Esophagus (tissue), 2 donors: ENCODE measurements around the gene HLA-DQA2. TPM values are rescaled to one million over a fixed set of nuclear protein-coding genes. Genes with fewer than 3 reads are reported as not detected.
"Not testable (repeated sequence)": the region's sequence is repeated elsewhere in the genome, so short reads cannot be mapped to it uniquely, and the experiment has no call there.

ENCODE experiments used
- H3K27ac ChIP-seq, 2 donors: one replicate each; pipeline ENCODE4 v1.5.1; 2013; ENCODE audit warnings: low read depth in 2 of 2, mild to moderate bottlenecking in 2 of 2, inconsistent platforms in 1 of 2, low read length in 1 of 2, moderate library complexity in 1 of 2
- H3K27me3 ChIP-seq, 2 donors: one replicate each; pipeline ENCODE4 v1.6.1; 2013; ENCODE audit warnings: low read length in 2 of 2, control low read depth in 1 of 2, mild to moderate bottlenecking in 1 of 2; ENCODE audit not compliant: insufficient read depth in 2 of 2, control insufficient read depth in 1 of 2
- H3K36me3 ChIP-seq, 2 donors: one replicate each; pipeline ENCODE4 v1.6.1; 2013; ENCODE audit warnings: low read length in 1 of 2; ENCODE audit not compliant: control insufficient read depth in 2 of 2, insufficient read depth in 2 of 2
- H3K4me1 ChIP-seq, 2 donors: one replicate each; pipeline ENCODE4 v1.6.1; 2013; ENCODE audit warnings: low read length in 1 of 2; ENCODE audit not compliant: control insufficient read depth in 2 of 2, insufficient read depth in 2 of 2
- H3K4me3 ChIP-seq, 2 donors: one replicate each; pipeline ENCODE4 v1.5.1; 2013; ENCODE audit warnings: low read length in 2 of 2, mild to moderate bottlenecking in 2 of 2, low read depth in 1 of 2, moderate library complexity in 1 of 2
- H3K9me3 ChIP-seq, 2 donors: one replicate each; pipeline ENCODE4 v1.6.1; 2013; ENCODE audit warnings: mild to moderate bottlenecking in 2 of 2, low read depth in 1 of 2, low read length in 1 of 2, moderate library complexity in 1 of 2; ENCODE audit not compliant: control insufficient read depth in 2 of 2, insufficient read depth in 1 of 2
- WGBS, 2 donors: extraction: QIAGEN DNeasy Blood & Tissue Kit; methylation state at CpG; one replicate each; pipeline ENCODE4 v1.1.7; 2013; 5-methylcytosine and 5-hydroxymethylcytosine counted together
- polyA plus RNA-seq, 2 donors: library from polyadenylated mRNA; stranded (reverse); fragments of 200-250 nt; gene quantifications; one replicate each; pipeline ENCODE4 v1.2.3, GENCODE V29; 2013
- donor health status: healthy with polysubstance abuse.
- donor health status: Bipolar disorder and iron deficiency.

Gene HLA-DQA2
- under 1 TPM in 1 of 2 donors, not detected in 1; 0.24 TPM for polyA plus RNA-seq

- WGBS, 2 donors = 68 to 70% methylated on average over 7 of the region's 7 CpGs
- Histone ChIP-seq H3K9me3 (no peaks in the 10 kb centered on the region), H3K4me3 (no peak within 1 kb of the TSS), H3K27me3 (no peaks in the 10 kb centered on the region), H3K27ac (no peak within 1 kb of the TSS), H3K36me3 (no peaks in the 10 kb centered on the region), H3K4me1 (no peaks in the 10 kb centered on the region)
These were observed at the start of gene HLA-DQA2 for GRCh38 chr6:32741031-32741960. Gene HLA-DQA2 (plus strand): TSS chr6:32741391. CDS start chr6:32741444, 53 bp downstream.

DNA sequence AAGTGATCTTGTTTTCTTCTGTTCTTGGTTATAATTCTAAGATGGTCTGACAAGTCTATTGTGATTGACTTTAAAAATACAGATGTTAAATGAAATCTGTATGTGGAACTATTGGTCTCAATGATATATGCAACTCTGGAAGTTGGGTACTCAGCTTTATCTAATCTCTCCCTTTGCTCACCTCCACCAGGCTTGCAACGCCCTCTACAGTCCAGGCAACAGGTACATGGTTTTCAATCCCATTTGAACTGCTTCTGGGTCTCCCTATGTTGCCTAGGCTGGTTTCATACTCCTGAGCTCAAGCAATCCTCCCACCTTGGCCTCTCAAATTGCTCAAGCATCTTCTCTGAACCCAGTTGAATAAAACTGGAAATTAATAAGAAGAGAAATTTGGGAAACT, 49.2 kb upstream of the HLA-DQA2 start:
- 0 to 5% methylated on average over 1 of the region's 1 CpG for WGBS, 2 donors
- Histone ChIP-seq H3K36me3 (no peaks in the 10 kb centered on the region), H3K4me1 (no peaks in the 10 kb centered on the region), H3K27me3 (no peaks in the 10 kb centered on the region), H3K9me3 (no peaks in the 10 kb centered on the region), H3K4me3 (no peak overlapping the region), H3K27ac (no peak overlapping the region)

- WGBS, 2 donors = 85 to 86% methylated on average over 1 of the region's 1 CpG
- H3K9me3 ChIP-seq = no peaks in the 10 kb centered on the region
- H3K4me1 ChIP-seq = no peaks in the 10 kb centered on the region
- no peaks in the 10 kb centered on the region for H3K36me3 ChIP-seq
- no peak overlapping the region for H3K27ac ChIP-seq
- H3K27me3 ChIP-seq = no peaks in the 10 kb centered on the region
- H3K4me3 ChIP-seq = no peak overlapping the region
These were observed 44.2 kb upstream of the HLA-DQA2 start for GRCh38 chr6:32697031-32697430.

- Histone ChIP-seq H3K27me3 (peaks cover 0 to 2% of the 10 kb centered on the region in 2 donors), H3K4me3 (no peak overlapping the region), H3K4me1 (no peaks in the 10 kb centered on the region), H3K9me3 (peaks cover 0 to 2% of the 10 kb centered on the region in 2 donors), H3K27ac (no peak overlapping the region), H3K36me3 (no peaks in the 10 kb centered on the region)
- 17 to 24% methylated on average over 6 of the region's 6 CpGs for WGBS, 2 donors
These were observed 40.7 kb upstream of the HLA-DQA2 start for GRCh38 chr6:32700391-32701040.

- Histone ChIP-seq H3K4me1 (no peaks in the 10 kb centered on the region), H3K27me3 (peaks cover 0 to 2% of the 10 kb centered on the region in 2 donors), H3K4me3 (no peak overlapping the region), H3K9me3 (peaks cover 0 to 2% of the 10 kb centered on the region in 2 donors), H3K36me3 (no peaks in the 10 kb centered on the region), H3K27ac (no peak overlapping the region)
- WGBS, 2 donors = 56 to 58% methylated on average over 4 of the region's 4 CpGs
These were observed 37.8 kb upstream of the HLA-DQA2 start for GRCh38 chr6:32703347-32703746.

DNA sequence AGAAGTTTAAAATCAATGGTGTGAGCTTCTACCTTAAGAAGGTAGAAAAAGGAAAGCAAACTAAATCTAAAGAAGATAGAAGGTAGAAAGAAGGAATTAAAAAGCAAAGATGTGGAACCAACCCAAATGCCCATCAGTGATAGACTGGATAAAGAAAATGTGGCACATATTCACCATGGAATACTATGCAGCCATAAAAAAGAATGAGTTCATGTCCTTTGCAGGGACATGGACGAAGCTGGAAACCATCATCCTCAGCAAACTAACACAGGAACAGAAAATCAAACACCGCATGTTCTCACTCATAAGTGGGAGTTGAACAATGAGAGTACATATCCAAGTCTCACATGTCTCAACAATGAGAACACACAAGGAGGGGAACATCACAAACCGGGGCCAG, 36.0 kb upstream of the HLA-DQA2 start:
- H3K4me3 ChIP-seq, H3K27ac ChIP-seq, H3K27me3 ChIP-seq, H3K36me3 ChIP-seq, H3K4me1 ChIP-seq, H3K9me3 ChIP-seq: not testable (repeated sequence)
- WGBS, 2 donors = 84 to 86% methylated on average over 3 of the region's 3 CpGs

GRCh38 chr6:32709625-32710024, 31.6 kb upstream of the HLA-DQA2 start:
- no peak overlapping the region for H3K4me3 ChIP-seq
- peaks cover 0 to 3% of the 10 kb centered on the region in 2 donors for H3K27me3 ChIP-seq
- H3K27ac ChIP-seq = no peak overlapping the region
- peaks cover 0 to 2% of the 10 kb centered on the region in 2 donors for H3K9me3 ChIP-seq
- no peaks in the 10 kb centered on the region for H3K4me1 ChIP-seq
- no peaks in the 10 kb centered on the region for H3K36me3 ChIP-seq

- H3K27me3 ChIP-seq = peaks cover 0 to 3% of the 10 kb centered on the region in 2 donors
- no peaks in the 10 kb centered on the region for H3K4me1 ChIP-seq
- no peaks in the 10 kb centered on the region for H3K9me3 ChIP-seq
- H3K4me3 ChIP-seq = no peak overlapping the region
- no peaks in the 10 kb centered on the region for H3K36me3 ChIP-seq
- H3K27ac ChIP-seq = no peak overlapping the region
These were observed 27.9 kb upstream of the HLA-DQA2 start for GRCh38 chr6:32713241-32713640.

- Histone ChIP-seq H3K4me1 (no peaks in the 10 kb centered on the region), H3K27me3 (peaks cover 0 to 3% of the 10 kb centered on the region in 2 donors), H3K9me3 (no peaks in the 10 kb centered on the region), H3K4me3 (no peak overlapping the region), H3K36me3 (no peaks in the 10 kb centered on the region), H3K27ac (no peak overlapping the region)
- 93% methylated on average over 3 of the region's 3 CpGs for WGBS, 2 donors
These were observed 24.8 kb upstream of the HLA-DQA2 start for GRCh38 chr6:32716396-32716795.
